Psoas muscle (tissue), 8 donors: ENCODE results near the gene IL1RN. TPM values are rescaled to one million over a fixed set of nuclear protein-coding genes. Genes with fewer than 3 reads are reported as not detected.
A peak's percentile ranks its signal among the peaks of the same experiment; 100 is the strongest.

Experiments used
- ATAC-seq, 4 donors: fragments of 200-7000 bp; cut with Tn5 transposase; one replicate each; pipeline ENCODE4 v1.9.1; 2020; ENCODE audit warnings: moderate library complexity in 3 of 4, mild to moderate bottlenecking in 2 of 4
- DNase-seq, 2 donors: peaks; one replicate each; pipeline ENCODE4 v3.0.0-alpha.2; 2020
- H3K27ac ChIP-seq: fragments of 200-600 bp; one replicate; pipeline ENCODE4 v1.8.0; 2022
- H3K27me3 ChIP-seq, 3 donors: fragments of 200-600 bp in 1 of 3; one replicate each; pipeline versions ENCODE4 v1.6.1 to v1.8.0; 2013 to 2022; ENCODE audit warnings: low read length in 2 of 3, mild to moderate bottlenecking in 2 of 3, moderate library complexity in 1 of 3; ENCODE audit not compliant: insufficient read depth in 3 of 3
- H3K36me3 ChIP-seq, 2 donors: fragments of 200-600 bp in 1 of 2; one replicate each; pipeline versions ENCODE4 v1.6.1 to v1.8.0; 2013 to 2022; ENCODE audit warnings: low read depth in 1 of 2, mild to moderate bottlenecking in 1 of 2, moderate library complexity in 1 of 2; ENCODE audit not compliant: insufficient read depth in 1 of 2
- H3K4me1 ChIP-seq: fragments of 200-600 bp; one replicate; pipeline ENCODE4 v1.8.0; 2022
- H3K4me3 ChIP-seq: fragments of 200-600 bp; one replicate; pipeline ENCODE4 v1.8.0; 2022; ENCODE audit warnings: mild to moderate bottlenecking
- H3K9me3 ChIP-seq: fragments of 200-600 bp; one replicate; pipeline ENCODE4 v1.8.0; 2022
- CTCF ChIP-seq: fragments of 200-600 bp; IDR thresholded peaks from one replicate; pipeline ENCODE4 v1.8.0; 2022; ENCODE audit warnings: antibody characterized with exemption
- WGBS, 3 donors: extraction: QIAGEN DNeasy Blood & Tissue Kit; methylation state at CpG; one replicate each; pipeline versions ENCODE4 v1.1.6 to v1.1.7; 2013; 5-methylcytosine and 5-hydroxymethylcytosine counted together
- intact Hi-C, 2 donors: fragments of 100-400 bp; cut with DNase I; formaldehyde crosslinking; loops; one replicate each; pipeline versions ENCODE4 v1.11.0 to v1.14.2; 2022
- polyA plus RNA-seq, 3 donors: library from polyadenylated mRNA; stranded (reverse); fragments of 200-250 nt; gene quantifications; one replicate each; pipeline ENCODE4 v1.2.3, GENCODE V29; 2013
- total RNA-seq, 4 donors: library from RNA; stranded (reverse); fragmentation: NEBNext Ultra II Directional in 2 of 4; extraction: Animal tissue kit (Norgen Biotek cat#: 25700) in 2 of 4; gene quantifications; one replicate each; pipeline versions ENCODE4 v1.2.1 to v1.2.4, GENCODE V29; 2021 to 2023
- donor health status: healthy with polysubstance abuse.
- donor health status: DM: no; HTN: no; CAD: no; lungs with moderate emphysema.
- donor health status: Bipolar disorder and iron deficiency.
- donor health status: healthy.
- donor health status: DM: yes; HTN: yes; CAD: no.
- donor health status: DM: no; HTN: no; CAD: no.
- donor health status: DM: no; HTN: no; CAD: no.
- donor health status: DM: yes; HTN: yes; CAD: no.

IL1RN gene
- total and polyA plus RNA-seq, 7 donors: 0.09 to 2.0 (median 0.24) TPM; not detected in 1

GRCh38 chr2:113164930-113165585 lies 37.7 kb downstream of the IL1RN start:
- ATAC-seq: no peak
- DNase-seq: no peak
- intact Hi-C loops: no loop called here
- Histone ChIP-seq H3K27ac (no peak overlapping the region), H3K4me3 (no peak overlapping the region), H3K36me3 (no peaks in the 10 kb centered on the region), H3K9me3 (no peaks in the 10 kb centered on the region), H3K4me1 (no peaks in the 10 kb centered on the region), H3K27me3 (no peaks in the 10 kb centered on the region)
- TF ChIP-seq CTCF: no peak
- WGBS, 3 donors: 60 to 69% (median 61%) methylated on average over 10 of the region's 10 CpGs

GRCh38 chr2:113166187-113166645 lies 38.8 kb downstream of the IL1RN start:
- DNase-seq: no peak
- 93 to 96% (median 94%) methylated on average over 7 of the region's 7 CpGs for WGBS, 3 donors
- no peak for ATAC-seq
- Histone ChIP-seq H3K4me3 (no peak overlapping the region), H3K9me3 (no peaks in the 10 kb centered on the region), H3K27ac (no peak overlapping the region), H3K36me3 (no peaks in the 10 kb centered on the region), H3K27me3 (no peaks in the 10 kb centered on the region), H3K4me1 (no peaks in the 10 kb centered on the region)
- TF ChIP-seq CTCF: no peak
- intact Hi-C loops: no loop called here

- 50 to 59% (median 56%) methylated on average over 12 of the region's 12 CpGs for WGBS, 3 donors
- H3K27me3 ChIP-seq: no peaks in the 10 kb centered on the region
- no peak overlapping the region for H3K4me3 ChIP-seq
- intact Hi-C loops: no loop called here
- peak in 2 of 4 donors; percentile 9 to 10 for ATAC-seq
- TF ChIP-seq CTCF: no peak
- no peaks in the 10 kb centered on the region for H3K36me3 ChIP-seq
- DNase-seq: peak in 1 of 2 donors; percentile 39
- no peaks in the 10 kb centered on the region for H3K4me1 ChIP-seq
- H3K9me3 ChIP-seq: no peaks in the 10 kb centered on the region
- H3K27ac ChIP-seq: no peak overlapping the region
These were observed 39.9 kb downstream of the IL1RN start for GRCh38 chr2:113167115-113167932.

- ATAC-seq (no peak), DNase-seq (no peak)
- intact Hi-C loops: no loop called here
- no peak overlapping the region for H3K4me3 ChIP-seq
- no peaks in the 10 kb centered on the region for H3K9me3 ChIP-seq
- TF ChIP-seq CTCF: no peak
- H3K36me3 ChIP-seq: no peaks in the 10 kb centered on the region
- H3K4me1 ChIP-seq: no peaks in the 10 kb centered on the region
- 78 to 82% (median 79%) methylated on average over 6 of the region's 6 CpGs for WGBS, 3 donors
- no peak overlapping the region for H3K27ac ChIP-seq
- H3K27me3 ChIP-seq: no peaks in the 10 kb centered on the region
These were observed 40.6 kb downstream of the IL1RN start for GRCh38 chr2:113167962-113168340.
